Panc1 (cell line): ENCODE measurements around the gene CPT1B. TPM values are rescaled to one million over a fixed set of nuclear protein-coding genes. Genes with fewer than 3 reads are reported as not detected.

Experiments
- ATAC-seq: fragments of 200-7000 bp; cut with Tn5 transposase; 2 replicates; pipeline ENCODE4 v1.9.1; 2020; ENCODE audit warnings: mild to moderate bottlenecking, moderate library complexity
- BruUV-seq: library from RNA; stranded (reverse); fragments of 400-500 nt; replicated peaks from 2 replicates; lab custom pipeline; 2021; lab: Mats Ljungman, UMichigan
- CTCF ChIA-PET: fragments of 300-600 bp; sonication (Branson Sonifier 250); formaldehyde crosslinking; loops from one replicate; lab custom pipeline; 2022; ENCODE audit warnings: antibody characterized with exemption; lab: Charles Lee
- POLR2A ChIA-PET: fragments of 300-600 bp; sonication (Branson Sonifier 250); formaldehyde crosslinking; loops from one replicate; lab custom pipeline; 2022; ENCODE audit warnings: antibody characterized with exemption; lab: Charles Lee
- DNase-seq: peaks from one replicate; pipeline ENCODE4 v3.0.0-alpha.2; 2010; ENCODE audit warnings: low read depth, low spot score
- H3K27ac ChIP-seq: 2 replicates; pipeline ENCODE4 v1.5.1; 2011; ENCODE audit warnings: mild to moderate bottlenecking, low read length, inconsistent platforms
- H3K27me3 ChIP-seq: fragments of 200-500 bp; sonication (Bioruptor generic); 2 replicates; pipeline ENCODE4 v1.6.0; 2014; ENCODE audit warnings: low read length, inconsistent platforms; ENCODE audit not compliant: control insufficient read depth, insufficient read depth
- H3K36me3 ChIP-seq: fragments of 200-500 bp; sonication (Bioruptor generic); 2 replicates; pipeline ENCODE4 v1.5.1; 2014; ENCODE audit warnings: inconsistent platforms, mild to moderate bottlenecking, low read length, moderate library complexity; ENCODE audit not compliant: control insufficient read depth, insufficient read depth
- H3K4me1 ChIP-seq: 2 replicates; pipeline ENCODE4 v1.5.1; 2011; ENCODE audit warnings: inconsistent platforms, mild to moderate bottlenecking, low read length, moderate library complexity; ENCODE audit not compliant: control insufficient read depth, insufficient read depth
- H3K4me3 ChIP-seq, 2 experiments: 2 replicates each; pipeline ENCODE4 v1.5.1; 2011 to 2012; ENCODE audit warnings: low read depth in 2 of 2, low read length in 2 of 2, mild to moderate bottlenecking in 2 of 2, inconsistent platforms in 1 of 2, moderate library complexity in 1 of 2
- H3K9me3 ChIP-seq: fragments of 200-500 bp; sonication (Bioruptor generic); 2 replicates; pipeline ENCODE4 v1.5.1; 2014; ENCODE audit warnings: low read depth, mild to moderate bottlenecking, inconsistent platforms, low read length, moderate library complexity; ENCODE audit not compliant: control insufficient read depth, insufficient read depth
- SIN3A ChIP-seq: IDR thresholded peaks from 2 replicates; pipeline ENCODE4 v1.6.1; 2012; ENCODE audit warnings: low read depth, mild to moderate bottlenecking, low read length, moderate library complexity, borderline replicate concordance; ENCODE audit not compliant: insufficient read depth
- TCF7L2 ChIP-seq: IDR thresholded peaks from 2 replicates; pipeline ENCODE4 v1.6.1; 2011; ENCODE audit warnings: mild to moderate bottlenecking, low read depth, low read length, inconsistent platforms
- in situ Hi-C: cut with HindIII; loops from 2 replicates; pipeline ENCODE4 v1.10.0; 2016; ENCODE audit warnings: low sequenced_read_pairs, low pct_unique_long_range_greater_than_20kb
- intact Hi-C: fragments of 100-400 bp; cut with micrococcal nuclease; formaldehyde crosslinking; loops from one replicate; pipeline ENCODE4 v1.10.0; 2022; ENCODE audit not compliant: unreplicated experiment
- total RNA-seq: library from RNA; stranded (reverse); gene quantifications from one replicate; pipeline ENCODE4 v1.2.1, GENCODE V29; 2021; ENCODE audit not compliant: unreplicated experiment
- TF ChIP-seq, protein P1 (sequence below): fragments of 450-650 bp; IDR thresholded peaks from 2 replicates; pipeline ENCODE4 v1.5.1; 2017; ENCODE audit warnings: mild to moderate bottlenecking
- TF ChIP-seq, protein P2 (sequence below), 2 experiments: IDR thresholded peaks; 2 replicates each; pipeline ENCODE4 v1.6.1; 2011 to 2012; ENCODE audit warnings: low read depth in 2 of 2, control low read depth in 1 of 2, low read length in 1 of 2, mild to moderate bottlenecking in 1 of 2, moderate library complexity in 1 of 2; ENCODE audit not compliant: insufficient read depth in 1 of 2

Gene CPT1B
- total RNA-seq, 1 experiment from 2014 or later, result 18.4 TPM

DNA sequence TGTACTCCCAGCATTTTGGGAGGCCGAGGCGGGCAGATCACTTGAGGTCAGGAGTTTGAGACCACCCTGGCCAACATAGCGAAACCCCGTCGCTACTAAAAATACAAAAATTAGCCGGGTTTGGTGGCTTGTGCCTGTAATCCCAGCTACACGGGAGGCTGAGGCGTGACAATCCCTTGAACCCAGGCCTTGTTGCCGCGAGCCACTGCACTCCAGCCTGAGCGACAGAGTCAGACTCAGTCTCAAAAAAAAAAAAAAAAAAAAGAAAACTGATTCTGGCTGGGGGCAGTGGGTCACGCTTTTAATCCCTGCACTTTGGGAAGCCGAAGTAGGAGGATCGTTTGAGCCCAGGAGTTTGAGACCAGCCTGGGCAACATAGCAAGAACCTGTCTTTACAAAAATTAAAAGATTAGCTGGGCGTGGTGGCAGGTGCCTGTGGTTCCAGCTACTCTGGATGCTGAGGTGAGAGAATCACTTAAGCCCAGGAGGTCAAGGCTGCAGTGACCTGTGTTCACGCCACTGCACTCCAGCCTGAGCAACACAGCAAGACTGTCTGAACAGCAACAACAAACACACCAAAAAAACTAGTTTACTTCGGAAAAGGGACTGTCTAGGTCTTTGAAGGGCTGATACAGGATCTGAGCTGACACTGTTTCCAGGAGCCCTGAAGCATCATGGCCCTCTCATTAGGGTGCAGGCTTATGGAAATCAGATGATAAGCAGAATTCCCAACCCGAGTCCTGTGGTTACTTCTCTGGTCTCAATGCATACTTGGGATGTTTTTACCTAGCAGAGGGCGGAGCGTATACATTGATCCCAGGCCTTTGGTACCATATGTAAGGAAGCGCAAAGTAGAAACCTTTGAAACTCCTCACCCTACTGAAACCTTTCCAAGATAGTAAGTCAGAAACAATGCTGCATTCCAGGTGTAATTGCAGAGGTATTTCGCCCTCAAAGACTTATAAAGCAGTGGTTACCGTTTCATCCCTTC is 6.2 kb upstream of the CPT1B start:
- no TSS peak for BruUV-seq
- ATAC-seq, result no peak
- Histone ChIP-seq H3K4me1 (0 out of 2 replicates have a peak, but pooled peaks cover 2% of the 10 kb centered on the region), H3K27me3 (no peaks in the 10 kb centered on the region), H3K4me3 (no peak overlapping the region; a peak in 1 of 4 replicates), H3K36me3 (no peaks in the 10 kb centered on the region), H3K9me3 (no peaks in the 10 kb centered on the region), H3K27ac (no peak overlapping the region)
- ChIA-PET POLR2A (no interaction called here), CTCF (no interaction called here)
- TF ChIP-seq, protein P1, sequence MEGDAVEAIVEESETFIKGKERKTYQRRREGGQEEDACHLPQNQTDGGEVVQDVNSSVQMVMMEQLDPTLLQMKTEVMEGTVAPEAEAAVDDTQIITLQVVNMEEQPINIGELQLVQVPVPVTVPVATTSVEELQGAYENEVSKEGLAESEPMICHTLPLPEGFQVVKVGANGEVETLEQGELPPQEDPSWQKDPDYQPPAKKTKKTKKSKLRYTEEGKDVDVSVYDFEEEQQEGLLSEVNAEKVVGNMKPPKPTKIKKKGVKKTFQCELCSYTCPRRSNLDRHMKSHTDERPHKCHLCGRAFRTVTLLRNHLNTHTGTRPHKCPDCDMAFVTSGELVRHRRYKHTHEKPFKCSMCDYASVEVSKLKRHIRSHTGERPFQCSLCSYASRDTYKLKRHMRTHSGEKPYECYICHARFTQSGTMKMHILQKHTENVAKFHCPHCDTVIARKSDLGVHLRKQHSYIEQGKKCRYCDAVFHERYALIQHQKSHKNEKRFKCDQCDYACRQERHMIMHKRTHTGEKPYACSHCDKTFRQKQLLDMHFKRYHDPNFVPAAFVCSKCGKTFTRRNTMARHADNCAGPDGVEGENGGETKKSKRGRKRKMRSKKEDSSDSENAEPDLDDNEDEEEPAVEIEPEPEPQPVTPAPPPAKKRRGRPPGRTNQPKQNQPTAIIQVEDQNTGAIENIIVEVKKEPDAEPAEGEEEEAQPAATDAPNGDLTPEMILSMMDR, result no peak
- TF ChIP-seq TCF7L2, result no peak
- no peak for TF ChIP-seq SIN3A
- TF ChIP-seq, protein P2, sequence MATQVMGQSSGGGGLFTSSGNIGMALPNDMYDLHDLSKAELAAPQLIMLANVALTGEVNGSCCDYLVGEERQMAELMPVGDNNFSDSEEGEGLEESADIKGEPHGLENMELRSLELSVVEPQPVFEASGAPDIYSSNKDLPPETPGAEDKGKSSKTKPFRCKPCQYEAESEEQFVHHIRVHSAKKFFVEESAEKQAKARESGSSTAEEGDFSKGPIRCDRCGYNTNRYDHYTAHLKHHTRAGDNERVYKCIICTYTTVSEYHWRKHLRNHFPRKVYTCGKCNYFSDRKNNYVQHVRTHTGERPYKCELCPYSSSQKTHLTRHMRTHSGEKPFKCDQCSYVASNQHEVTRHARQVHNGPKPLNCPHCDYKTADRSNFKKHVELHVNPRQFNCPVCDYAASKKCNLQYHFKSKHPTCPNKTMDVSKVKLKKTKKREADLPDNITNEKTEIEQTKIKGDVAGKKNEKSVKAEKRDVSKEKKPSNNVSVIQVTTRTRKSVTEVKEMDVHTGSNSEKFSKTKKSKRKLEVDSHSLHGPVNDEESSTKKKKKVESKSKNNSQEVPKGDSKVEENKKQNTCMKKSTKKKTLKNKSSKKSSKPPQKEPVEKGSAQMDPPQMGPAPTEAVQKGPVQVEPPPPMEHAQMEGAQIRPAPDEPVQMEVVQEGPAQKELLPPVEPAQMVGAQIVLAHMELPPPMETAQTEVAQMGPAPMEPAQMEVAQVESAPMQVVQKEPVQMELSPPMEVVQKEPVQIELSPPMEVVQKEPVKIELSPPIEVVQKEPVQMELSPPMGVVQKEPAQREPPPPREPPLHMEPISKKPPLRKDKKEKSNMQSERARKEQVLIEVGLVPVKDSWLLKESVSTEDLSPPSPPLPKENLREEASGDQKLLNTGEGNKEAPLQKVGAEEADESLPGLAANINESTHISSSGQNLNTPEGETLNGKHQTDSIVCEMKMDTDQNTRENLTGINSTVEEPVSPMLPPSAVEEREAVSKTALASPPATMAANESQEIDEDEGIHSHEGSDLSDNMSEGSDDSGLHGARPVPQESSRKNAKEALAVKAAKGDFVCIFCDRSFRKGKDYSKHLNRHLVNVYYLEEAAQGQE (IDR thresholded peaks at IDR 0.05; ENCODE audit: insufficient read depth in 1 of 2, low read depth in 2 of 2, low read length in 1 of 2), result no peak
- in situ Hi-C loops (no loop called here), intact Hi-C loops (no loop called here)
- DNase-seq, result no peak

DNA sequence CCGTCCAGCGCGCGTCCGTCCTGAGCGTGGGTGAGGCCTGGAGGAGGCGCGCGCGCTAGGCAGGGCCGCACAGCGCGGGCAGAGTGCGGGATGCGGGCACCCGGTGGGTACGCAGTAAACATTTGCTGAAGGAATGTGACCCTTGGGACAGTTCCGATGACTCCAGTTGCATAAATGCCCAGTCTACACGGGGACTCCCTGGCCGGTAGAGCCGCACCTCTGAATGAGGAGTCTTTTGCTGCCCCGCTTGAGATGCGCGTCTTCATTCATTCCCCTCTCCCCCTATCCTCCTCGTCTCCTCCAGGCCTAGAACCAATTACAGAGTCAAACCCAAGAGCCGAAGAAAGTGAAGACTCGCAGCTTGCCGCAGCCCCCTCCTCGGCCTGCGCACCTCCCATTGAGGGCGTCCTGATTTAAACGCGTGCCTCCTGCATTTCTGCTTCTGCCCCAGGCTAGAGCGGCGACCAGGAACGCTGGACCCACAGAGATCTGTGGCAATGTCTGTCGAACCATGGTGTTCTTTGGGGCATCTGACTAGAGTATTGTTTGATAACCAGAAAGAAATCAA is 5.2 kb upstream of the CPT1B start:
- Histone ChIP-seq H3K4me3 (peak overlapping the region; percentile 67 to 68), H3K27ac (peak overlapping the region; percentile 83), H3K9me3 (no peaks in the 10 kb centered on the region), H3K27me3 (no peaks in the 10 kb centered on the region), H3K36me3 (no peaks in the 10 kb centered on the region), H3K4me1 (0 out of 2 replicates have a peak, but pooled peaks cover 2% of the 10 kb centered on the region)
- in situ Hi-C loops, result no loop called here
- intact Hi-C loops, result no loop called here
- ChIA-PET POLR2A (no interaction called here), CTCF (no interaction called here)
- TF ChIP-seq TCF7L2 (no peak), SIN3A (0 out of 2 replicates have a peak, but pooled peaks have one; percentile 75)
- BruUV-seq, result no TSS peak
- no peak for DNase-seq
- ATAC-seq, result peak; percentile 59
